Muscle of leg (tissue), 11 donors: Measurements from ENCODE around the gene EYA4. TPM values are rescaled to one million over a fixed set of nuclear protein-coding genes. Genes with fewer than 3 reads are reported as not detected.
A peak's percentile ranks its signal among the peaks of the same experiment; 100 is the strongest.

Experiments
- DNase-seq: peaks from one replicate; pipeline ENCODE4 v3.0.0; 2013
- H3K27ac ChIP-seq: one replicate; pipeline ENCODE4 v1.5.1; 2013; ENCODE audit warnings: mild to moderate bottlenecking, low read length, control low read depth
- H3K27me3 ChIP-seq: one replicate; pipeline ENCODE4 v1.6.1; 2013; ENCODE audit warnings: low read length; ENCODE audit not compliant: control insufficient read depth, insufficient read depth
- H3K36me3 ChIP-seq: one replicate; pipeline ENCODE4 v1.6.1; 2013; ENCODE audit warnings: low read length; ENCODE audit not compliant: control insufficient read depth, insufficient read depth
- H3K4me1 ChIP-seq: one replicate; pipeline ENCODE4 v1.6.1; 2013; ENCODE audit warnings: low read length; ENCODE audit not compliant: control insufficient read depth, insufficient read depth
- H3K4me3 ChIP-seq: one replicate; pipeline ENCODE4 v1.5.1; 2013; ENCODE audit warnings: low read length, control low read depth
- H3K9me3 ChIP-seq: replicated peaks from 2 replicates; pipeline ENCODE4 v1.6.1; 2013; ENCODE audit warnings: low read depth, low read length; ENCODE audit not compliant: control insufficient read depth
- WGBS: methylation state at CpG from one replicate; pipeline ENCODE4 v1.1.5; 2013; ENCODE audit warnings: missing lambda C conversion rate; ENCODE audit not compliant: insufficient coverage; 5-methylcytosine and 5-hydroxymethylcytosine counted together
- polyA plus RNA-seq, 8 donors: library from polyadenylated mRNA; unstranded; fragments of 120-200 nt; gene quantifications; one replicate each; pipeline versions ENCODE4 v1.2.1 to v1.2.3, GENCODE V29; 2013; ENCODE audit warnings: inconsistent platforms in 1 of 8, low replicate concordance in 1 of 8; ENCODE audit not compliant: insufficient read length in 8 of 8, insufficient read depth in 1 of 8
- total RNA-seq: library from RNA; stranded (reverse); fragments of 120-200 nt; gene quantifications from one replicate; pipeline ENCODE4 v1.2.4, GENCODE V29; 2013

Gene EYA4
- total and polyA plus RNA-seq, 9 donors: 16.3 to 28.8 (median 20.9) TPM

GRCh38 chr6:133404151-133404550 lies 163.0 kb downstream of the EYA4 start:
- Histone ChIP-seq H3K36me3 (no peaks in the 10 kb centered on the region), H3K27me3 (no peaks in the 10 kb centered on the region), H3K27ac (no peak overlapping the region), H3K4me3 (no peak overlapping the region), H3K9me3 (no peaks in the 10 kb centered on the region), H3K4me1 (peaks cover 2% of the 10 kb centered on the region)
- WGBS: no CpG with 5 or more reads among the region's 2 CpGs
- no peak for DNase-seq

- peaks cover 2% of the 10 kb centered on the region for H3K4me1 ChIP-seq
- H3K27me3 ChIP-seq: no peaks in the 10 kb centered on the region
- WGBS: 70% methylated on average over 4 of the region's 8 CpGs
- H3K27ac ChIP-seq: peak overlapping the region; percentile 30
- H3K4me3 ChIP-seq: no peak overlapping the region
- no peaks in the 10 kb centered on the region for H3K36me3 ChIP-seq
- DNase-seq: no peak
- H3K9me3 ChIP-seq: no peaks in the 10 kb centered on the region
Measured at GRCh38 chr6:133404728-133405127, 163.6 kb downstream of the EYA4 start.

GRCh38 chr6:133407320-133408100 lies 166.4 kb downstream of the EYA4 start:
- H3K36me3 ChIP-seq: no peaks in the 10 kb centered on the region
- H3K9me3 ChIP-seq: no peaks in the 10 kb centered on the region
- WGBS: 40% methylated on average over 2 of the region's 3 CpGs
- H3K27me3 ChIP-seq: no peaks in the 10 kb centered on the region
- H3K4me1 ChIP-seq: peaks cover 2% of the 10 kb centered on the region
- DNase-seq: no peak
- H3K27ac ChIP-seq: no peak overlapping the region
- H3K4me3 ChIP-seq: no peak overlapping the region

DNA sequence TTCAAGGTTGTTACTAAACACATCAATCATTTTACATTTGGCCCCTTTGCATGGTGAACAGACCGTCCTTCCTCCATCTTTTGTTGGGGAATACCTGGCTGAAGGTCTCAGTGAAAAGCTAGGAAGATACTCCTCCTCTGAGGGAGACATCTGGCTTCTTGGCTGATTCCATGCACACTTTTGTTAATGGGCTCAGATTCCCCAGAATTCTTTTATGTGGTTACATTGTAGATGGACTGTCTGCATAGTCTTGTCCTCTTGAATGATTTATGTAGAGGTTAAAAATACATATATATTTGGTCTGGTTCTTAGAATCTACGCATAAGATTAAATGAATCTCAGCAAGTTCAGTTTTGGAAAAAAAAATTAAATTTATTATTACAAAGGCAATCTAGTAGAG lies 167.0 kb downstream of the EYA4 start:
- no peak for DNase-seq
- Histone ChIP-seq H3K27me3 (no peaks in the 10 kb centered on the region), H3K4me1 (peaks cover 2% of the 10 kb centered on the region), H3K4me3 (no peak overlapping the region), H3K27ac (no peak overlapping the region), H3K9me3 (no peaks in the 10 kb centered on the region), H3K36me3 (no peaks in the 10 kb centered on the region)
- no CpG with 5 or more reads among the region's 2 CpGs for WGBS

- no CpG with 5 or more reads among the region's 3 CpGs for WGBS
- H3K4me3 ChIP-seq: no peak overlapping the region
- H3K4me1 ChIP-seq: peaks cover 2% of the 10 kb centered on the region
Measured at GRCh38 chr6:133408543-133408942, 167.4 kb downstream of the EYA4 start.

DNA sequence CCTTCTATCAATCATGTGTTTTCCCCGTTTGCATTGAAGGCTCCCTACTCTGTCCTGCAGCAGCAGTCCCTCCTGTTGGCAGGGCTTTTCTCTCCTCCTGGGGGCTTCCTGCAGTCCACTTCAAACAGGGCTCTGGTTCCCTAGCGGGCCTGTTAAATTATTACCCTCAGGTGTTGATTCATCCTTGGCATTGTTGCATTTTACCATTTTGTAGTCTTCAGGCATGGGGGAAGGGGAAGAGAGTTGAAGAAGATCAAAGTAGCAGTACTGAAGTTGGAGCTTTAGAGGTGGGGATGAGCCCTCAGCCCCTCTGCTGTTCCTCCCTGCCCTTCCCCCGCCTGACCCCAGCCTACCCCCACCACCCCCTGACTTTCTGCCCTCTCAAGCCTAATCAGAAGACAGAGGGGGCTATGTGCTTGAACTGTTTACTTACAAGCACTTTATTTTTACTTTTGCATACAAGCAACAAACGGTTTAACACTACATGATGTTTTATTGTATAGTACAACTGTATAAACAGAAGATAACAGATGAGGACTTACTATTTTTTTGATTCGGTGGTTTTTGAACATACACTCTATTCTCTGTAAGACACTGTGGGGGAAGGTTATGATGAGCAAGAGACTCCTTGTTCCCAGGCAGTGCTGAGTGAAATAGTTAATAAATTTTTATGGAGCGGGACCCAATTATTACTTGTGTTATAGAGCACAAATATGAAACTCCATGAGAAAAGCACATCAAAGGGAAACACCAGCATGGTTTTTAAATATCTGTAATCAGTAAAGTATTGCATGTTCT lies 169.7 kb downstream of the EYA4 start:
- H3K4me1 ChIP-seq: peaks cover 6% of the 10 kb centered on the region
- no peaks in the 10 kb centered on the region for H3K36me3 ChIP-seq
- DNase-seq: no peak
- no peaks in the 10 kb centered on the region for H3K27me3 ChIP-seq
- H3K4me3 ChIP-seq: no peak overlapping the region
- H3K27ac ChIP-seq: no peak overlapping the region
- 8% methylated on average over 1 of the region's 6 CpGs for WGBS
- no peaks in the 10 kb centered on the region for H3K9me3 ChIP-seq

More at GRCh38 chr6:133408543-133408942, 167.4 kb downstream of the EYA4 start:
- Histone ChIP-seq H3K36me3 (no peaks in the 10 kb centered on the region), H3K27ac (no peak overlapping the region), H3K9me3 (no peaks in the 10 kb centered on the region), H3K27me3 (no peaks in the 10 kb centered on the region)
- DNase-seq: no peak

- Histone ChIP-seq H3K27me3 (no peaks in the 10 kb centered on the region), H3K4me3 (no peak overlapping the region), H3K27ac (no peak overlapping the region), H3K9me3 (no peaks in the 10 kb centered on the region), H3K4me1 (peaks cover 6% of the 10 kb centered on the region), H3K36me3 (no peaks in the 10 kb centered on the region)
- no peak for DNase-seq
Measured at GRCh38 chr6:133411757-133412156, 170.6 kb downstream of the EYA4 start.

DNA sequence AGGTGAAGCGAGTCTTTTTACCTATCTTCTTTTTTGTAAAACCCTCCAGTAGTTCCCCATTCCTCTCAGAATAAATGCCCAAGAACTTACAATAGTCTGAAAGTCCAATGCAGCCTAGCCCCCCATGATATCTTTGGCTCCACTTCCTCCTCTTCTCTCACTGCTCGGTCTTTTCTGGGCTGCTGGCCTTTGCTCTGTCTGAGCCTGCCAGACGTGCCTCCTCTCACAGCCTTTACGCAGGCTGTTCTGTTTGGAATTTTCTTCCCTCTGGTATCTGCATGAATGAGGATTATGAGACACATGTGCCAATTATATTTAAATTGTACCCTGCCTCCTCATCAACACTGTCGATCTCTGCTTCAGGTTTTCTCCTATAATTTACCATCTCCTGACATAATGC lies 174.1 kb downstream of the EYA4 start:
- no peaks in the 10 kb centered on the region for H3K36me3 ChIP-seq
- H3K9me3 ChIP-seq: no peaks in the 10 kb centered on the region
- no peaks in the 10 kb centered on the region for H3K27me3 ChIP-seq
- H3K27ac ChIP-seq: no peak overlapping the region
- no peak for DNase-seq
- no peak overlapping the region for H3K4me3 ChIP-seq
- no CpG with 5 or more reads among the region's 5 CpGs for WGBS
- H3K4me1 ChIP-seq: peaks cover 4% of the 10 kb centered on the region

GRCh38 chr6:133418108-133418507 lies 177.0 kb downstream of the EYA4 start:
- DNase-seq: no peak
- H3K4me1 ChIP-seq: peaks cover 4% of the 10 kb centered on the region
- no peak overlapping the region for H3K4me3 ChIP-seq
- no peaks in the 10 kb centered on the region for H3K9me3 ChIP-seq
- WGBS: no CpG with 5 or more reads among the region's 2 CpGs
- no peaks in the 10 kb centered on the region for H3K27me3 ChIP-seq
- H3K27ac ChIP-seq: no peak overlapping the region
- H3K36me3 ChIP-seq: no peaks in the 10 kb centered on the region

DNA sequence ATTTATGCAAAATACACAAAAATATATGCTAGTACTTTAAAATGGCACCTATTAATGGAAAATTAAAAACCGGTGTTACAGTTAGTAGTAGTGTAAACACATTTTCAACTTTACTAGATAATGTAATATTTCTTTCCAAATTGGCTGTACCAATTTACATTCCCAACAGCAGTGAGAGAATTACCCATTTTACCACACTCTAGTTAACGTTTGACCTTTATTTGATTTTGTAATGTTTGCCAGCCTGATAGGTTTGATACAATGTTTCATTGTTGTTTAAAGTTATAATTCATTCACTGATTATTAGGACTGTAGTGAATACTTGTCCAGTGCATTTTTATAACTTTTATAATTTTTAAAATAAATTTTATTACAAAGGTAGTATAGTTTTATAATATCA lies 182.1 kb downstream of the EYA4 start:
- DNase-seq: no peak
- H3K36me3 ChIP-seq: no peaks in the 10 kb centered on the region
- no CpG with 5 or more reads among the region's 2 CpGs for WGBS
- H3K27ac ChIP-seq: no peak overlapping the region
- H3K4me3 ChIP-seq: no peak overlapping the region
- no peaks in the 10 kb centered on the region for H3K27me3 ChIP-seq
- H3K4me1 ChIP-seq: no peaks in the 10 kb centered on the region
- no peaks in the 10 kb centered on the region for H3K9me3 ChIP-seq
